PFSK-1 (cell line): ENCODE measurements around the gene HMGCR.

ENCODE experiments used
- FOXP2 ChIP-seq: optimal IDR thresholded peaks from 2 replicates; pipeline ENCODE3; 2011; ENCODE audit warnings: borderline replicate concordance, control low read depth, inconsistent platforms; ENCODE audit not compliant: insufficient read depth; ENCODE audit errors: extremely low read length, extremely low read depth
- POLR2AphosphoS5 ChIP-seq: IDR thresholded peaks from 2 replicates; pipeline ENCODE4 v1.6.1; 2012; ENCODE audit warnings: low read depth, mild to moderate bottlenecking, control low read depth, low read length, moderate library complexity
- SIN3A ChIP-seq: IDR thresholded peaks from 2 replicates; pipeline ENCODE4 v1.6.1; 2012; ENCODE audit warnings: mild to moderate bottlenecking, low read length, moderate library complexity, borderline replicate concordance; ENCODE audit not compliant: insufficient read depth
- TAF1 ChIP-seq: IDR thresholded peaks from 2 replicates; pipeline ENCODE4 v1.6.1; 2012; ENCODE audit warnings: low read length, control low read depth, borderline replicate concordance; ENCODE audit not compliant: insufficient read depth
- TF ChIP-seq, protein P1 (sequence below), 2 experiments: IDR thresholded peaks; 2 replicates each; pipeline versions ENCODE4 v1.6.1 to v1.8.0; 2011 to 2012; ENCODE audit warnings: low read depth in 2 of 2, low read length in 2 of 2, control low read depth in 1 of 2, inconsistent platforms in 1 of 2, mild to moderate bottlenecking in 1 of 2, moderate library complexity in 1 of 2; ENCODE audit not compliant: insufficient read depth in 1 of 2

DNA sequence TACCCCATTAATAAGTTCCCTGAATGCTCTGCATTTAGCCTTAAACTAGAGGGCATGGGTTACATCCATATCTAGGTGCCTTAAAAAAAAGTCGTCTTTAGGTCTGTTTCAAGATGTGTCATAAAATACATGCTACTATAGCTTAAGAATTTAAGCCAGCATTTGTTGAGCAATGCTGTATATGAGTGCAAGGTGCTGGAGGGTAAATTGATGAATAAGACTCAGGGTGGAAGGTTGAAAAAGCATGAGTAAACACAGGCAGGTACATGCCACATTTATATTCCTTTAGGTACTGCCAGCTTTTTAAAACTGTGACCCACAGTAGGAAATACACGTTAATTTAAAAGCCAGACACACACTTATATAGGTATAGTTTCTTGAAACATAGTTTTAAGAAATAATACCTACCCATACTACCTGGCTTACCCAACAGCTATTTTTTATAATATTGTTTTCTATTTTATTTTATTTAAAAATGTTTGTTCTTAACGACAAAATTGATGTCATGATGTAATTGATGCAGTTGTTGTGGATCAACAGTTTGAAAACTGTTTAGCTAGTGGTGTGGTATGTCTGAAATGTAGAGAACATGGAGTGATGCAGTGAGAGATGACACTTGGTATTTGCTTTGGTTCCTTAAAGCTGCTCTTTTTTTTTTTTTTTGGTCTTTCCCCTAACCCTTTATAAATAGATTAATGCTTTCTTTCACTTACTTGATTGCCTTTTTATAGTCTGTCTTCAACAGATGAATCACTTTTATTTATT lies 3.9 kb downstream of the HMGCR start:
- TF ChIP-seq POLR2AphosphoS5 (no peak), TAF1 (no peak), FOXP2 (no peak), SIN3A (no peak)
- TF ChIP-seq, protein P1, sequence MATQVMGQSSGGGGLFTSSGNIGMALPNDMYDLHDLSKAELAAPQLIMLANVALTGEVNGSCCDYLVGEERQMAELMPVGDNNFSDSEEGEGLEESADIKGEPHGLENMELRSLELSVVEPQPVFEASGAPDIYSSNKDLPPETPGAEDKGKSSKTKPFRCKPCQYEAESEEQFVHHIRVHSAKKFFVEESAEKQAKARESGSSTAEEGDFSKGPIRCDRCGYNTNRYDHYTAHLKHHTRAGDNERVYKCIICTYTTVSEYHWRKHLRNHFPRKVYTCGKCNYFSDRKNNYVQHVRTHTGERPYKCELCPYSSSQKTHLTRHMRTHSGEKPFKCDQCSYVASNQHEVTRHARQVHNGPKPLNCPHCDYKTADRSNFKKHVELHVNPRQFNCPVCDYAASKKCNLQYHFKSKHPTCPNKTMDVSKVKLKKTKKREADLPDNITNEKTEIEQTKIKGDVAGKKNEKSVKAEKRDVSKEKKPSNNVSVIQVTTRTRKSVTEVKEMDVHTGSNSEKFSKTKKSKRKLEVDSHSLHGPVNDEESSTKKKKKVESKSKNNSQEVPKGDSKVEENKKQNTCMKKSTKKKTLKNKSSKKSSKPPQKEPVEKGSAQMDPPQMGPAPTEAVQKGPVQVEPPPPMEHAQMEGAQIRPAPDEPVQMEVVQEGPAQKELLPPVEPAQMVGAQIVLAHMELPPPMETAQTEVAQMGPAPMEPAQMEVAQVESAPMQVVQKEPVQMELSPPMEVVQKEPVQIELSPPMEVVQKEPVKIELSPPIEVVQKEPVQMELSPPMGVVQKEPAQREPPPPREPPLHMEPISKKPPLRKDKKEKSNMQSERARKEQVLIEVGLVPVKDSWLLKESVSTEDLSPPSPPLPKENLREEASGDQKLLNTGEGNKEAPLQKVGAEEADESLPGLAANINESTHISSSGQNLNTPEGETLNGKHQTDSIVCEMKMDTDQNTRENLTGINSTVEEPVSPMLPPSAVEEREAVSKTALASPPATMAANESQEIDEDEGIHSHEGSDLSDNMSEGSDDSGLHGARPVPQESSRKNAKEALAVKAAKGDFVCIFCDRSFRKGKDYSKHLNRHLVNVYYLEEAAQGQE (IDR thresholded peaks at IDR 0.05; ENCODE audit: insufficient read depth in 1 of 2, low read depth in 2 of 2, low read length in 2 of 2) = no peak
